AG09309 (cell line): ENCODE data around the gene PAPOLB.

Source experiments
- DNase-seq: peaks from one replicate; pipeline ENCODE4 v3.0.0-alpha.2; 2010; ENCODE audit warnings: low read depth
- H3K4me3 ChIP-seq: 2 replicates; pipeline ENCODE4 v1.5.1; 2011; ENCODE audit warnings: mild to moderate bottlenecking, low read depth, low read length, moderate library complexity; ENCODE audit not compliant: control insufficient read depth
- TF ChIP-seq, protein P1 (sequence below): IDR thresholded peaks from 2 replicates; pipeline ENCODE4 v1.5.1; 2011; ENCODE audit warnings: mild to moderate bottlenecking, low read depth, low read length, inconsistent platforms; ENCODE audit not compliant: insufficient read depth, control insufficient read depth; ENCODE audit errors: missing control alignments

Gene PAPOLB

DNA sequence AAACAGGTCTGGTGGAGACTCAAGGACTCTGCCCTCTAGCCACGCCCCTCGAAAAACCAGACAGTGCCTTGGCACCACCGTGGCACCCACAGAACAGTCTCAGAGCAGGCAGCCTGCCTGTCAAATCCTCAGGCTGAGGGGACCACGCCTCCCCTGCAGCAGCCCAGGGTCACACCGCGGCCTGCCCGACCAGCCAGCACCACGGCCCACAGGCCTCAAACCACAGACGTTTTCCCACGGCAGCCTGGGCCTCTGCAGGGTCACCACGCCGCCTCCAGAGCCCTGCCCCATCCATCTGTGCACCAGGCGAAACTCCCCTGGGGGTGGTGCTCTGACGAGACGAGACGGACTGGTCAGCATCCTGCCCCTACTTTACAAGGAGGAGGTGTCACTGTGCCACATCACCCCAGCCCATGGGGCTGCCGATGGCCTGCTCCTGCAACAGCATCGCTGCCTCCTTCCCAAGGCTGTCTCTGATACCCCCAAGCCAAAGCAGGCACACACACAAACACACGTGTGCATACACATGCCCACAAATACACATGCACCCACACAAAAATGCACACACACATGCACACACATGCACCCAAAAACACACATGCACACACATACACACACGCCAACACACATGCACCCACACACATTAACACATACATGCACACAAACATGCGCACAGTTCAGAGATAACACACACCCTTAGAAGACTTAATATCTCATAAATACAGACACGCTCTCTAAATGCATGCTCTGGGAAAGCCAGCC is 24.6 kb downstream of the PAPOLB start:
- no peak overlapping the region for H3K4me3 ChIP-seq
- no peak for DNase-seq
- TF ChIP-seq, protein P1, sequence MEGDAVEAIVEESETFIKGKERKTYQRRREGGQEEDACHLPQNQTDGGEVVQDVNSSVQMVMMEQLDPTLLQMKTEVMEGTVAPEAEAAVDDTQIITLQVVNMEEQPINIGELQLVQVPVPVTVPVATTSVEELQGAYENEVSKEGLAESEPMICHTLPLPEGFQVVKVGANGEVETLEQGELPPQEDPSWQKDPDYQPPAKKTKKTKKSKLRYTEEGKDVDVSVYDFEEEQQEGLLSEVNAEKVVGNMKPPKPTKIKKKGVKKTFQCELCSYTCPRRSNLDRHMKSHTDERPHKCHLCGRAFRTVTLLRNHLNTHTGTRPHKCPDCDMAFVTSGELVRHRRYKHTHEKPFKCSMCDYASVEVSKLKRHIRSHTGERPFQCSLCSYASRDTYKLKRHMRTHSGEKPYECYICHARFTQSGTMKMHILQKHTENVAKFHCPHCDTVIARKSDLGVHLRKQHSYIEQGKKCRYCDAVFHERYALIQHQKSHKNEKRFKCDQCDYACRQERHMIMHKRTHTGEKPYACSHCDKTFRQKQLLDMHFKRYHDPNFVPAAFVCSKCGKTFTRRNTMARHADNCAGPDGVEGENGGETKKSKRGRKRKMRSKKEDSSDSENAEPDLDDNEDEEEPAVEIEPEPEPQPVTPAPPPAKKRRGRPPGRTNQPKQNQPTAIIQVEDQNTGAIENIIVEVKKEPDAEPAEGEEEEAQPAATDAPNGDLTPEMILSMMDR, result no peak

DNA sequence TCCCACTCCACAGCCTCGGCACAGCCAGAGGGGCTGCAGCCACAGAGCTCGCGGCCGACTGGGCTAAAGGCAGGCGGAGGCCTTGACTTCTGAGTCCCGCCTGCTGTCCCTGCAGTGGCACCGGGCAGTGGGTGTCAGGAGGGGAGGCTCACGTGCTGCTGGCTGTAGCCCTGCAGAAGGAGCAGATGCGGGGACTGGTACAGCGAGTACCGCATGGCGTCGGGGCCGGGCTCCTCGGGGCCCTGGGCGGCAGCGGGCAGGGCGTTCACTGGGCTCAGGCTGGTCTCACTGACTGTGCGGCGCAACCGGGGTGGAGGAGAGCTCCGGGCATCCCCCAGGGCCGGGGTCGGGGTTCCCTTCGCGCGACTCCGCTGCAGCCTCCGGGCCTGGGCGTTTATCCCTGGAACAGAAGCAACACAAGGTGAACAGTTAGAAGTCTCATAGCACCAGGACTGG is 25.6 kb downstream of the PAPOLB start:
- no peak overlapping the region for H3K4me3 ChIP-seq
- DNase-seq, result no peak
- TF ChIP-seq, protein P1, result no peak

DNA sequence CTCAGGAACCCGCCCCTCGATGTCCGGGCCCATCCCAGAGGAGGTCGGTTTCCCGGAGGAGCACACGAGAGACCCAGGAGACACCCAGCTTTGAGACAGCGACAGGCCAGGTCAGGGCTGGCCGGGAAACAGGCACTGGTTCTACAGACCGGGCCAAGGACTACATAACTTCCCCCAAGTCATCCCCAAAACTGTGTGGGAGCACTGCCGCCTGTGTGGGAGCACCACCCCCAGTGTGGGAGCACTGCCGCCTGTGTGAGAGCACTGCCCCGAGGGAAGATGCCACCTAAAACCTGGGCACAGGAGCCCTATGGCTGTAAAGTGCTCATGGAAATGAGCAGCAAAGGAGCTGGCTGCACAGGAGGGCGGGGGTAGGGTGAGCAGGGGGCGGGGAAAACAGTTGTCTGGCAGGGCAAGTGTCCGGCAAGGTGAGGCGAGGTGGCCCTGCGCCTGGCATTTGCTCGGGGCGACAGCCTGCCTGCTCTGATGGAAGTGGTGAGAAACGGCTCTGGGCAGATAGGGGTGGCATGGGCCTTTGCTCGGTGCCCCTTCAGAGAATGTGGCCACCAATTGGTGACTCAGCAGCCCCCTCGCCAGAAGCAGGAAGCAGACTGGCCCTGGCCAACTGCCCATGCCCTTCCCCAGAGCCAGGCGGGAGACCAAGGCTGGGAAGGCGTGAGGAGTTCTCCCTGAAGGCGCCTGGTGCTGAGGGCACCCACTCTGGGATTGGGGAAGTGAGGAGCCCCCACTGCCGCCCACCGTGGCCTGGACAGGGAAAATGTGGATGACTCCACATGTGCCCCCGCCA is 26.2 kb downstream of the PAPOLB start:
- DNase-seq, result no peak
- no peak overlapping the region for H3K4me3 ChIP-seq
- TF ChIP-seq, protein P1, result no peak

DNA sequence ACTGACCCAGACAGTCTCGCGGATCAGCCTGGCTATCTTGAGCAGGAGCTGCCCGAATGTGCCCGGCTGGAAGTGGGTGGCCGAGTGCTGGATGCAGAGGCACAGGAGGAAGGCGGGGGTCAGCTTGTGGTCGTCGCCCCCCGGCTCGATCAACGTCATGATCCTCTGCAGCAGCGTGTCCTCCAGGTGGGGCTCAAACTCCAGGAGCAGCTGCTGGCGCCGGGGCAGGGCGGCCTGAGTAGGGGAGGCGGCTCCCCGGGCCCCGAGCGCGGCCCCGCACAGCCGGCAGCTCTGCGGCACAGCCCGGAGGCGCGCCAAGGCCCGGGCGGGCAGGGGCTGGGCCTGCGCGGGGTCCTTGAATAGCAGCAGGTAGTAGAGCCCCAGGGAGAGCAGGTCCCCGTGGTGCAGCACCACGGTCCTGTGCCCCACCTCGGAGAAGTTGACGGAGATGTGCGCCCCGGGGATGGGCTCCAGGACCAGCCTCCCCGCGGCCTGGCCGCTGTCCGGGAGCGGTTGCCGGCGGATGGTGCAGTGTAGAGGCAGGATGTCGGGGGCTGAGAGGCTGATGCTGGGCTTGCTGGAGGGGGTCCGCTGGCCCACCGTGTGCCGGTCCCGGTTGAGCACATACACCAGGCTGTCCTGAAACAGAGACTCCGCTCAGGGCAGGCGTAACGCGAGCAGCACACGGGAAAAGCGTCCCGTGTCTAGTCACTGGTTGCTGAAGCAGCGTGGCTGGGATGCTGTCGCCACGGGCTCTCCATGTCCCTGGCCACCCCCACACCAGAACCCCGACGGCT is 27.0 kb downstream of the PAPOLB start:
- DNase-seq, result no peak
- TF ChIP-seq, protein P1, result no peak
- H3K4me3 ChIP-seq, result no peak overlapping the region

DNA sequence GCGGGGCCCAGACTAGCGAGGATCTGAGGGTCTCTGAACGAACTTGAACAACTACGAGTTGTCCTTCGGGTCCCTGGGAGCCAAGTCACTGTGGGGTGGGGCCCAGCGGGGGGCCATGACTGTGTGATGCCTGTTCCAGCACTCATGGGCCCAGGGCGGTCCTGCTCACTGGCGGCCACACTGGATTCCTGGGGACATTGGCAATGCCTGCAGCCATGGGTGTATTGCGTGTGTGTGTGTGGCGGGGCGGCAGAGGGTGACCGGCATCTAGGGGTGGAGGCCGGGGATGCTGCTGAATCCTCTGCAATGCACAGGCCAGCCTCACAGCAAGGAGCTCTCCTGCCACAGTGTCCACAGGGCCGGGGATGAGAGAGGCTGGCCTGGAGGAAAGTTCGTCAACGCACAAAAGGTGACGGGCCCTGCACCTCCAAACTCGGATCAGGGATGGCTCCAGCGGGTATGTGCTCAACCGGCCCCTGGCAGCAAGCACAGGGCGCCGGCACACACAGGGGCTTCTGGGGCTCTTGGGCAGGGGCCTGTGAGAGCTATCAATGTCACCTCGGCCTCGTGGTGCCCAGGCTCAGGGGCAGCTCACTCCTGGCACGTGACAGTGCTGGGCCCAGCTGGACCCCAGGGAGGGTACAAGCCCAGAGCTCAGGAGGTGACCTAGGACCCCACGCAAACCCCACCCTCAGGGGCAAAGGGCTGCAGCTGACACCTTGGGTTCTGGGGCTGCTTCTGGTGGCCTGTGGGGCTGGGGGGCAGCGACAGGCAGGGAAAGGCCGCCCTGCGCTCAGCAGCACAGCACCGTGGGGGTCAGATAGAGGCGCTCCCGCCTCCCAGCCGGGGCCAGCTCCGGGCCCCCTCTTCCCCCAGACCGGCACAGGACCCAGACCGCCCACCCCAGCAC is 27.9 kb downstream of the PAPOLB start:
- H3K4me3 ChIP-seq, result no peak overlapping the region
- no peak for DNase-seq
- TF ChIP-seq, protein P1, result no peak
